GM12878 (cell line): ENCODE measurements around the gene DBR1. TPM values are rescaled to one million over a fixed set of nuclear protein-coding genes. Genes with fewer than 3 reads are reported as not detected.
"Not testable (repeated sequence)": the region's sequence is repeated elsewhere in the genome, so short reads cannot be mapped to it uniquely, and the experiment has no call there.

Experiments used
- ATAC-seq: fragments of 200-7000 bp; cut with Tn5 transposase; 3 replicates; pipeline ENCODE4 v1.9.1; 2020; ENCODE audit warnings: mild to moderate bottlenecking, moderate library complexity
- BruUV-seq: library from RNA; stranded (reverse); fragments of 400-500 nt; replicated peaks from 2 replicates; lab custom pipeline; 2021; lab: Mats Ljungman, UMichigan
- CTCF ChIA-PET: fragments of 300-600 bp; sonication (Branson Sonifier 250); formaldehyde crosslinking; extraction: SDS; loops from one replicate; lab custom pipeline; 2021; ENCODE audit warnings: inconsistent platforms; lab: Yijun Ruan, JAX
- POLR2A ChIA-PET: fragments of 350-600 bp; formaldehyde crosslinking; extraction: SDS; loops from one replicate; lab custom pipeline; 2021; ENCODE audit warnings: inconsistent platforms; lab: Charles Lee
- RAD21 ChIA-PET: fragments of 300-600 bp; sonication (Branson Sonifier 250); formaldehyde crosslinking; loops from one replicate; lab custom pipeline; 2023; ENCODE audit warnings: antibody characterized with exemption; ENCODE audit not compliant: unreplicated experiment; lab: Charles Lee
- SMC1A ChIA-PET: fragments of 300-600 bp; sonication (Branson Sonifier 250); formaldehyde crosslinking; loops from one replicate; lab custom pipeline; 2023; ENCODE audit not compliant: unreplicated experiment, uncharacterized antibody; lab: Charles Lee
- DNase-seq: peaks from one replicate; pipeline ENCODE4 v3.0.0-alpha.2; 2011; ENCODE audit warnings: low read depth, low spot score
- FAIRE-seq: peaks from 3 replicates; lab custom pipeline; 2011; peaks lifted over from hg19 to GRCh38; lab: Jason Lieb, UNC
- H2AFZ ChIP-seq: 2 replicates; pipeline ENCODE4 v1.6.0; 2011; ENCODE audit warnings: low read depth, low read length, control low read depth; ENCODE audit not compliant: control insufficient read depth
- H3K27ac ChIP-seq: 2 replicates; pipeline ENCODE4 v1.5.1; 2011; ENCODE audit warnings: control low read depth; ENCODE audit not compliant: control insufficient read depth, insufficient read depth
- H3K27me3 ChIP-seq, 2 experiments: replicated peaks in 1 of 2; 2 replicates each; pipeline versions ENCODE4 v1.6.0 to v1.6.1; 2011; ENCODE audit warnings: low read length in 1 of 2; ENCODE audit not compliant: control insufficient read depth in 2 of 2, insufficient read depth in 2 of 2
- H3K36me3 ChIP-seq, 2 experiments: 2 replicates each; pipeline ENCODE4 v1.5.1; 2011; ENCODE audit warnings: low read length in 1 of 2; ENCODE audit not compliant: control insufficient read depth in 2 of 2, insufficient read depth in 2 of 2
- H3K4me1 ChIP-seq: 2 replicates; pipeline ENCODE4 v1.6.1; 2011; ENCODE audit warnings: mild to moderate bottlenecking, low read length, moderate library complexity, mixed read lengths; ENCODE audit not compliant: control insufficient read depth, insufficient read depth
- H3K4me2 ChIP-seq: 2 replicates; pipeline ENCODE4 v1.6.0; 2011; ENCODE audit warnings: control low read depth; ENCODE audit not compliant: control insufficient read depth, insufficient read depth
- H3K4me3 ChIP-seq: fragments of 200-600 bp; sonication (generic); 2 replicates; pipeline ENCODE4 v1.5.1; 2016
- H3K79me2 ChIP-seq: 2 replicates; pipeline ENCODE4 v1.6.0; 2011; ENCODE audit warnings: low read length; ENCODE audit not compliant: control insufficient read depth, insufficient read depth
- H3K9ac ChIP-seq: 2 replicates; pipeline ENCODE4 v1.8.0; 2011; ENCODE audit warnings: low read length, control low read depth, mixed read lengths; ENCODE audit not compliant: control insufficient read depth, insufficient read depth
- H3K9me3 ChIP-seq: replicated peaks from 3 replicates; pipeline ENCODE4 v1.5.1; 2011; ENCODE audit warnings: mild to moderate bottlenecking, low read length; ENCODE audit not compliant: control insufficient read depth, insufficient read depth
- H4K20me1 ChIP-seq: 2 replicates; pipeline ENCODE4 v1.6.0; 2011; ENCODE audit not compliant: control insufficient read depth, insufficient read depth
- CBX5 ChIP-seq: sonication (generic); IDR thresholded peaks from 2 replicates; pipeline ENCODE4 v1.6.1; 2016; ENCODE audit warnings: low read depth, moderate library complexity, mild to moderate bottlenecking, inconsistent platforms
- CHD4 ChIP-seq: fragments of 200-600 bp; sonication (generic); IDR thresholded peaks from 2 replicates; pipeline ENCODE4 v1.6.1; 2016; ENCODE audit warnings: mild to moderate bottlenecking
- CREM ChIP-seq: IDR thresholded peaks from 2 replicates; pipeline ENCODE4 v1.6.1; 2014; ENCODE audit warnings: antibody characterized with exemption, low read depth
- GABPA ChIP-seq: IDR thresholded peaks from 2 replicates; pipeline ENCODE4 v1.6.1; 2014; ENCODE audit warnings: antibody characterized with exemption, low read depth, mild to moderate bottlenecking, inconsistent platforms
- JUND ChIP-seq: IDR thresholded peaks from 2 replicates; pipeline ENCODE4 v1.6.1; 2012; ENCODE audit warnings: low read depth, mild to moderate bottlenecking, low read length, improper control_type of control experiment, moderate library complexity
- NFYA ChIP-seq: IDR thresholded peaks from 2 replicates; pipeline ENCODE4 v1.6.1; 2011; ENCODE audit warnings: low read depth, mild to moderate bottlenecking, low read length, improper control_type of control experiment, borderline replicate concordance
- NFYB ChIP-seq: IDR thresholded peaks from 2 replicates; pipeline ENCODE4 v1.6.1; 2011; ENCODE audit warnings: low read depth, mild to moderate bottlenecking, low read length, improper control_type of control experiment, moderate library complexity; ENCODE audit not compliant: insufficient read depth
- NRF1 ChIP-seq: conservative IDR thresholded peaks from 2 replicates; pipeline ENCODE4 v1.6.1; 2011; ENCODE audit warnings: mild to moderate bottlenecking, low read depth, low read length, improper control_type of control experiment
- POLR2A ChIP-seq: IDR thresholded peaks from 2 replicates; pipeline ENCODE4 v1.6.1; 2011; ENCODE audit warnings: low read depth, mild to moderate bottlenecking, low read length
- POLR2AphosphoS2 ChIP-seq: IDR thresholded peaks from 2 replicates; pipeline ENCODE4 v1.6.1; 2011; ENCODE audit warnings: low read depth, mild to moderate bottlenecking, low read length, improper control_type of control experiment, moderate library complexity
- RB1 ChIP-seq: fragments of 450-650 bp; formaldehyde crosslinking; IDR thresholded peaks from 2 replicates; pipeline ENCODE4 v1.6.1; 2017; ENCODE audit warnings: mild to moderate bottlenecking, borderline replicate concordance
- SMAD1 ChIP-seq: fragments of 450-650 bp; IDR thresholded peaks from 2 replicates; pipeline ENCODE4 v1.6.1; 2018; ENCODE audit warnings: mild to moderate bottlenecking, low read depth; ENCODE audit not compliant: partially characterized antibody
- SREBF1 ChIP-seq: IDR thresholded peaks from 2 replicates; pipeline ENCODE4 v1.6.1; 2012; ENCODE audit warnings: mild to moderate bottlenecking, low read length
- SRF ChIP-seq, 2 experiments: IDR thresholded peaks; 2 replicates each; pipeline ENCODE4 v1.6.1; 2011; ENCODE audit warnings: low read depth in 2 of 2, low read length in 2 of 2, mild to moderate bottlenecking in 1 of 2, moderate library complexity in 1 of 2
- SUZ12 ChIP-seq: fragments of 200-600 bp; sonication (generic); IDR thresholded peaks from one replicate; pipeline ENCODE4 v1.6.1; 2018; ENCODE audit warnings: antibody characterized with exemption, mild to moderate bottlenecking; ENCODE audit not compliant: unreplicated experiment
- TARDBP ChIP-seq: IDR thresholded peaks from 2 replicates; pipeline ENCODE4 v1.6.1; 2016; ENCODE audit warnings: borderline replicate concordance
- YY1 ChIP-seq: IDR thresholded peaks from 2 replicates; pipeline ENCODE4 v1.6.1; 2011; ENCODE audit warnings: low read depth, mild to moderate bottlenecking, low read length
- ZNF217 ChIP-seq: fragments of 450-650 bp; IDR thresholded peaks from 2 replicates; pipeline ENCODE4 v1.6.1; 2017; ENCODE audit warnings: antibody characterized with exemption, mild to moderate bottlenecking
- ZZZ3 ChIP-seq: IDR thresholded peaks from 2 replicates; pipeline ENCODE4 v1.6.1; 2011; ENCODE audit warnings: low read depth; ENCODE audit not compliant: control insufficient read depth, insufficient read length
- WGBS: methylation state at CpG from one replicate; pipeline ENCODE4 v1.1.6; 2016; ENCODE audit warnings: low lambda C conversion rate; ENCODE audit not compliant: insufficient replicate concordance, insufficient coverage; ENCODE audit errors: missing lambda C conversion rate; 5-methylcytosine and 5-hydroxymethylcytosine counted together
- in situ Hi-C: fragments of 300-500 bp; cut with MboI; formaldehyde crosslinking; loops from 9 replicates; pipeline ENCODE4 v1.14.3; 2018; ENCODE audit warnings: mixed read lengths
- intact Hi-C: fragments of 100-400 bp; cut with micrococcal nuclease; formaldehyde crosslinking; loops from one replicate; pipeline ENCODE4 v1.14.2; 2022; ENCODE audit not compliant: unreplicated experiment
- polyA plus RNA-seq, 11 experiments: library from polyadenylated mRNA; depleted of rRNA in 4 of 11; unstranded in 6 of 11; stranded (reverse) in 5 of 11; fragments of >200 nt; fragmentation: Nextera tagmentation in 4 of 11; fragmentation: Illumina TruSeq in 1 of 11; extraction: Ambion mirVana in 4 of 11; extraction: Trizol in 1 of 11; gene quantifications; 1 replicate in 1 of 11; 2 replicates in 10 of 11; pipeline versions ENCODE4 v1.2.1 to v1.2.3, GENCODE V29; 2011 to 2016; ENCODE audit warnings: inconsistent platforms in 2 of 11, missing spikeins in 2 of 11, low read depth in 1 of 11
- total RNA-seq, 4 experiments: library from RNA; depleted of rRNA in 3 of 4; stranded (reverse); fragments of >200 nt in 3 of 4; fragmentation: Illumina TruSeq in 1 of 4; extraction: Trizol in 1 of 4; gene quantifications; 2 replicates each; pipeline versions ENCODE4 v1.2.1 to v1.2.3, GENCODE V29; 2013 to 2021
- TF ChIP-seq, protein P1 (sequence below): IDR thresholded peaks from 2 replicates; pipeline ENCODE4 v1.6.1; 2012; ENCODE audit warnings: low read depth, low read length, improper control_type of control experiment

DBR1 gene
- total and polyA plus RNA-seq, 10 of the 15 experiments (the other 5 are each of a cell fraction or from before 2014, with no cell fraction given) = 4.1 to 17.3 (median 15.8) TPM

DNA sequence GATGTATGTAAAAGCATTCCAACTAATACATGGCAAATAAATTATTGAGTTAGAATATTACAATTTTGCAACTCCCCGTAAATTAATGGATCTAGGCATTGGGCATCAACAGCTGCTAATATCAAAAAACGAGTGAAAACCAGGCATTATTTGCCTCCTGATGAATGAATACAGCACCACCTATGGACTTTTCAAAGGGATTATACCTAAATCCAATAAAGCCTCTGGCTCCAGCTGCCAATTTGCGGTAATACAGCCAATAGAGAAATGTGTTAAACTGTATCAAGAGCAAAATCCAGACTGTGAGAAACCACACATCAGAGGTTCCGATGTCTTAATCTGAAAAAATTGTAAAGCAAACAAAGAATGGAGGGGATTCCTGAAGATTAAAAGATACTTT lies 26.2 kb downstream of the DBR1 start (continued):
- TF ChIP-seq, protein P1, sequence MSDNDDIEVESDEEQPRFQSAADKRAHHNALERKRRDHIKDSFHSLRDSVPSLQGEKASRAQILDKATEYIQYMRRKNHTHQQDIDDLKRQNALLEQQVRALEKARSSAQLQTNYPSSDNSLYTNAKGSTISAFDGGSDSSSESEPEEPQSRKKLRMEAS = no peak
- no peak for TF ChIP-seq SMAD1
- TF ChIP-seq TARDBP = no peak
- TF ChIP-seq CBX5 = no peak
- no peak for TF ChIP-seq RB1
- TF ChIP-seq ZZZ3 = no peak

GRCh38 chr3:138142181-138142580 lies 32.5 kb downstream of the DBR1 start:
- H3K4me2 ChIP-seq, H3K27ac ChIP-seq, H4K20me1 ChIP-seq, CTCF ChIA-PET, RAD21 ChIA-PET, H3K36me3 ChIP-seq, ATAC-seq, DNase-seq, in situ Hi-C loops, H3K4me3 ChIP-seq, SMC1A ChIA-PET, intact Hi-C loops, BruUV-seq, H3K9ac ChIP-seq, H2AFZ ChIP-seq, H3K79me2 ChIP-seq, POLR2A ChIA-PET, H3K4me1 ChIP-seq, H3K27me3 ChIP-seq, FAIRE-seq, H3K9me3 ChIP-seq: not testable (repeated sequence)
- WGBS = 76% methylated on average over 3 of the region's 3 CpGs

- ChIA-PET POLR2A (no interaction called here), CTCF (no interaction called here), RAD21 (no interaction called here), SMC1A (no interaction called here)
- Histone ChIP-seq H4K20me1 (no peaks in the 10 kb centered on the region), H3K27me3 (no peaks in the 10 kb centered on the region; a peak in 3 of 4 replicates), H3K79me2 (no peaks in the 10 kb centered on the region), H3K27ac (no peak overlapping the region), H3K36me3 (no peaks in the 10 kb centered on the region), H3K9ac (no peak overlapping the region), H2AFZ (no peak overlapping the region), H3K9me3 (no peaks in the 10 kb centered on the region), H3K4me3 (no peak overlapping the region), H3K4me1 (no peaks in the 10 kb centered on the region), H3K4me2 (no peak overlapping the region)
- ATAC-seq = no peak
- in situ Hi-C loops = no loop called here
- FAIRE-seq = no peak
- no peak for DNase-seq
- BruUV-seq = no TSS peak
- intact Hi-C loops = no loop called here
- no peak for TF ChIP-seq CREM
- no peak for TF ChIP-seq GABPA
- no peak for TF ChIP-seq NRF1
- TF ChIP-seq SUZ12 = no peak
- TF ChIP-seq NFYA = no peak
- no peak for TF ChIP-seq YY1
- TF ChIP-seq CHD4 = no peak
- TF ChIP-seq ZNF217 = no peak
- TF ChIP-seq JUND = no peak
- no peak for TF ChIP-seq POLR2A
- no peak for TF ChIP-seq POLR2AphosphoS2
- no peak for TF ChIP-seq SRF (IDR thresholded peaks at IDR 0.05; ENCODE audit: low read depth in 2 of 2, low read length in 2 of 2)
- TF ChIP-seq SREBF1 = no peak
- TF ChIP-seq CBX5 = no peak
- TF ChIP-seq NFYB = no peak
Measured at GRCh38 chr3:138140940-138141339, 33.8 kb downstream of the DBR1 start.
